ENCODE results near the gene CCSER2. TPM values are rescaled to one million over a fixed set of nuclear protein-coding genes. Genes with fewer than 3 reads are reported as not detected.

The CCSER2 gene
- total RNA-seq, 4 donors from 2014 or later, result 43.9 to 71.9 (median 51.4) TPM

DNA sequence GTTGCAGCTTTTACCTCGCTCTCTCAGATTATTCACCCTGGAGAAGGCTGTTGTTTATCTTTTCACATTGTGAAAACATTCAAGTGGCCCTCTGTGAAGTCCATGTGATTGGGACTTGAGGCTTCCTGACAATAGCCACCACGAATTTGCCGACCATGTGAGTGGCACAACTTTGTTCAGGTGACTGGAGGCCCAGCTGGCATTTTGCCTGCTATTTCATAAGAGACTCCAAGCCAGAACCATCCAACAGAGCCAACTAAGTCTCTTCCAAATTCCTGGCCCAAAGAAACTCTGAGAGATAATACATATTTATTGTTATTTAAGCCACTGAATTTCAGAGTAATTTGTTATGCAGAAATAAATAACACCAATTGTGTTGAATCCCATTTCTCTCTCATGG is 38.2 kb upstream of the CCSER2 start:
- Histone ChIP-seq H3K9me3 (no peaks in the 10 kb centered on the region), H3K4me1 (peaks cover 0 to 11% (median 0%) of the 10 kb centered on the region in 4 donors), H3K36me3 (no peaks in the 10 kb centered on the region), H3K27ac (no peak overlapping the region), H3K4me3 (no peak overlapping the region), H3K27me3 (no peaks in the 10 kb centered on the region)
- WGBS, 2 donors, result 74 to 84% methylated on average over 3 of the region's 3 CpGs
- DNase-seq (ENCODE audit: low spot score in 2 of 2), result no peak
- no peak for TF ChIP-seq POLR2A (IDR thresholded peaks at IDR 0.05)
- no peak for TF ChIP-seq EP300 (IDR thresholded peaks at IDR 0.05)
- TF ChIP-seq, protein P1, sequence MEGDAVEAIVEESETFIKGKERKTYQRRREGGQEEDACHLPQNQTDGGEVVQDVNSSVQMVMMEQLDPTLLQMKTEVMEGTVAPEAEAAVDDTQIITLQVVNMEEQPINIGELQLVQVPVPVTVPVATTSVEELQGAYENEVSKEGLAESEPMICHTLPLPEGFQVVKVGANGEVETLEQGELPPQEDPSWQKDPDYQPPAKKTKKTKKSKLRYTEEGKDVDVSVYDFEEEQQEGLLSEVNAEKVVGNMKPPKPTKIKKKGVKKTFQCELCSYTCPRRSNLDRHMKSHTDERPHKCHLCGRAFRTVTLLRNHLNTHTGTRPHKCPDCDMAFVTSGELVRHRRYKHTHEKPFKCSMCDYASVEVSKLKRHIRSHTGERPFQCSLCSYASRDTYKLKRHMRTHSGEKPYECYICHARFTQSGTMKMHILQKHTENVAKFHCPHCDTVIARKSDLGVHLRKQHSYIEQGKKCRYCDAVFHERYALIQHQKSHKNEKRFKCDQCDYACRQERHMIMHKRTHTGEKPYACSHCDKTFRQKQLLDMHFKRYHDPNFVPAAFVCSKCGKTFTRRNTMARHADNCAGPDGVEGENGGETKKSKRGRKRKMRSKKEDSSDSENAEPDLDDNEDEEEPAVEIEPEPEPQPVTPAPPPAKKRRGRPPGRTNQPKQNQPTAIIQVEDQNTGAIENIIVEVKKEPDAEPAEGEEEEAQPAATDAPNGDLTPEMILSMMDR (IDR thresholded peaks at IDR 0.05), result no peak

DNA sequence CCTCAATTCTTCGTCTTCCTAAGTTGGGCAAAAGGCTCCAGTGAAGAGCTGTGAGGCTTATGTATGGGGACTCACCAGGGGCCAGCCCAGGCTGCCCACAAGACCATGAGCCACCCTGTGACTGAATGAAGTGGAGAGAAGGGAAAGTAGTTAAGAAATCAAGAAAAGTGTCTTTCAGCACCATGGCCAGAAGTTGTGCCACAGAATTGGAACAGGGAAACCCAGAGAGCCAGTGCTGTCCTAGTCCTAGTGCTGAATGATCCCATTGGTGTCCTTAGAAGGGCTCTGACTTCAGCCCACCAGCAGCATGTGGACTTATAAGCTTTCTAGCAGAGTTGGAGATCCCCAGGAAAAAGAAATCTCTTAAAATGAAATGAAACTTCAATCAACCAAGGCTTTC is 37.0 kb upstream of the CCSER2 start:
- 33 to 38% methylated on average over 1 of the region's 1 CpG for WGBS, 2 donors
- no peak for TF ChIP-seq EP300 (IDR thresholded peaks at IDR 0.05)
- TF ChIP-seq POLR2A (IDR thresholded peaks at IDR 0.05), result no peak
- TF ChIP-seq, protein P1 (IDR thresholded peaks at IDR 0.05), result no peak

DNA sequence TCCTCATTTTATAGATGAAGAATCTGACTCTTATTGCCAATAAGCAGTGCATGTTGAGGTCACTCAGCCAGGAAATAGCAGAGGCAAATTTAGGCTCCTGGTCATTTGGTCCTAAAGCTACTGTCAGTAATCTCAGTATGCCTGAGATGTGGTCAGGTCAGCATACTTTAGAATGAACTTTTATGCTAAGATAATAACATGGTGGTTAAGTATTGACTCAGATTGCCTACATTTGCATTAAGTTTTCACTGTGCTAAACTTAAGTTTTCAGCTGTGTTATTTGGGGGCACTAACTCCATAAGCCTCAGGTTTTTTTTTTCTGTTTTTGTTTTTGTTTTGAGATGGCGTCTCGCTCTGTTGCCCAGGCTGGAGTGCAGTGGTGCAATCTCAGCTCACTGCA is 35.9 kb upstream of the CCSER2 start:
- H3K9me3 ChIP-seq, result no peaks in the 10 kb centered on the region
- no peak overlapping the region for H3K4me3 ChIP-seq
- WGBS, 2 donors, result 91 to 93% methylated on average over 2 of the region's 2 CpGs
- H3K4me1 ChIP-seq, result peaks cover 0 to 12% (median 0%) of the 10 kb centered on the region in 4 donors
- no peak overlapping the region for H3K27ac ChIP-seq
- no peaks in the 10 kb centered on the region for H3K27me3 ChIP-seq
- DNase-seq (ENCODE audit: low spot score in 2 of 2), result no peak
- no peaks in the 10 kb centered on the region for H3K36me3 ChIP-seq
- TF ChIP-seq POLR2A (IDR thresholded peaks at IDR 0.05) (no peak), EP300 (IDR thresholded peaks at IDR 0.05) (no peak)
- TF ChIP-seq, protein P1 (IDR thresholded peaks at IDR 0.05), result no peak

More for the DNA sequence above, 37.0 kb upstream of the CCSER2 start:
- no peak for DNase-seq (ENCODE audit: low spot score in 2 of 2)
- Histone ChIP-seq H3K36me3 (no peaks in the 10 kb centered on the region), H3K27me3 (no peaks in the 10 kb centered on the region), H3K9me3 (no peaks in the 10 kb centered on the region), H3K4me3 (no peak overlapping the region), H3K27ac (no peak overlapping the region), H3K4me1 (peaks cover 0 to 12% (median 0%) of the 10 kb centered on the region in 4 donors)

DNA sequence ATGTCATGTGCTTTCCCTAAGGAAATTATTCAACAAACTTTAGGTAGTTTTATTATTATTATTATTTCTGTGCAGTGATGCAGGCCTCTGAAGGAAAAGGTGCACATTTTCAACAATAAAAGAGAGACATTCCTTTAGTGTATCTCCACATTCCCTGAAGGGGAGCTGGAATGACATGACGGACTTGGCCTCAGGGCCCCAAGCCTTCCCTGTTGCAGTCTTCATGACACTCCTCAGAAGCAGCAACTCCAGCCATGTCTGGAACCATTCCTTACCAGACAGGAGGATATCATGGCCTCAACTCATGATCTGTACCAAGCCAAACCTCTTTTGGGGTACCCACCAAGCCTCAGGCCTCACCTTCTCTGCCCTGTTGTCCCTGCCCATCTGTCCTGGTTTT is 35.2 kb upstream of the CCSER2 start:
- Histone ChIP-seq H3K36me3 (no peaks in the 10 kb centered on the region), H3K4me1 (peaks cover 0 to 12% (median 0%) of the 10 kb centered on the region in 4 donors), H3K4me3 (no peak overlapping the region), H3K27ac (no peak overlapping the region), H3K27me3 (no peaks in the 10 kb centered on the region), H3K9me3 (no peaks in the 10 kb centered on the region)
- TF ChIP-seq POLR2A (IDR thresholded peaks at IDR 0.05) (no peak), EP300 (IDR thresholded peaks at IDR 0.05) (no peak)
- TF ChIP-seq, protein P1 (IDR thresholded peaks at IDR 0.05), result no peak
- no peak for DNase-seq (ENCODE audit: low spot score in 2 of 2)
- WGBS, 2 donors, result 88 to 90% methylated on average over 1 of the region's 1 CpG

DNA sequence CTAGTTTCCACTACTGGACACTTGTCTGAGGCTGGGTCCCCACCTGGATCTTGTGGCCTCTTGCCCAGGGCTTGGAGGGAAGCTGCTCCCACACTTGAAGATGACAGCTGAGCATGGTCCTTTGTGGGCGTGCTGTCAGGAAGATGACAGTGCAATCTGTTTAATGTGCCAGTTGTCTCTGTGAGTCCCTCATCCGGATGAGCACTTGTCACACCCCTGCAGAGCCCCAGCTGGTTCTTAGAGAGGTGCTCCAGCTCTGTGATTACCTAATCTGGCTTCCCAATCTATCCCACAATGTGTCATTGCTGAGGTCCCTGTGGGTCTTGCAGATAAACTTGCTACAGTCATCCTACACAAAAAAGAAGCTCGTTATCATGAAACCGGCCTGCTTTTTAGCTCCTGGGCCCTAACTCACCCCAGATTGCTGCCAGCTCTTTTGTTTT is 34.8 kb upstream of the CCSER2 start:
- TF ChIP-seq POLR2A (IDR thresholded peaks at IDR 0.05), result no peak
- TF ChIP-seq EP300 (IDR thresholded peaks at IDR 0.05), result no peak
- TF ChIP-seq, protein P1 (IDR thresholded peaks at IDR 0.05), result no peak
- no peaks in the 10 kb centered on the region for H3K27me3 ChIP-seq
- H3K9me3 ChIP-seq, result no peaks in the 10 kb centered on the region
- H3K4me1 ChIP-seq, result peaks cover 0 to 12% (median 0%) of the 10 kb centered on the region in 4 donors
- DNase-seq (ENCODE audit: low spot score in 2 of 2), result no peak
- no peaks in the 10 kb centered on the region for H3K36me3 ChIP-seq
- no peak overlapping the region for H3K27ac ChIP-seq
- H3K4me3 ChIP-seq, result no peak overlapping the region
- 53 to 59% methylated on average over 3 to 4 of the region's 4 CpGs for WGBS, 2 donors

Data from tibial nerve (tissue), 4 donors.